WTC11 (cell line): ENCODE results near the gene FOXF2.

Source experiments
- CTCF ChIP-seq: fragments of 200-600 bp; IDR thresholded peaks from 2 replicates; pipeline ENCODE4 v1.8.0; 2022; ENCODE audit warnings: antibody characterized with exemption
- ETV6 ChIP-seq: sonication (generic); formaldehyde crosslinking; IDR thresholded peaks from 2 replicates; pipeline ENCODE4 v1.8.1; 2022; ENCODE audit warnings: mild to moderate bottlenecking, missing genetic modification reagents
- NFYB ChIP-seq: sonication (generic); formaldehyde crosslinking; conservative IDR thresholded peaks from 2 replicates; pipeline ENCODE4 v1.8.0; 2022; ENCODE audit warnings: low read depth, missing genetic modification reagents
- TP53 ChIP-seq: sonication (generic); formaldehyde crosslinking; IDR thresholded peaks from 2 replicates; pipeline ENCODE4 v1.8.1; 2023; ENCODE audit warnings: mild to moderate bottlenecking, missing genetic modification reagents
- TF ChIP-seq, protein P1 (sequence below): sonication (generic); formaldehyde crosslinking; IDR thresholded peaks from 2 replicates; pipeline ENCODE4 v1.8.0; 2022; ENCODE audit warnings: mild to moderate bottlenecking, missing genetic modification reagents
- TF ChIP-seq, protein P2 (sequence below): sonication (generic); formaldehyde crosslinking; IDR thresholded peaks from 2 replicates; pipeline ENCODE4 v1.8.0; 2022; ENCODE audit warnings: mild to moderate bottlenecking, missing genetic modification reagents

GRCh38 chr6:1363729-1364572 is 25.4 kb upstream of the FOXF2 start:
- TF ChIP-seq, protein P1, sequence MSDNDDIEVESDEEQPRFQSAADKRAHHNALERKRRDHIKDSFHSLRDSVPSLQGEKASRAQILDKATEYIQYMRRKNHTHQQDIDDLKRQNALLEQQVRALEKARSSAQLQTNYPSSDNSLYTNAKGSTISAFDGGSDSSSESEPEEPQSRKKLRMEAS (CRISPR knock-in tag): no peak
- TF ChIP-seq CTCF (no peak), ETV6 (CRISPR knock-in tag) (no peak), TP53 (CRISPR knock-in tag) (no peak), NFYB (CRISPR knock-in tag) (no peak)
- TF ChIP-seq, protein P2, sequence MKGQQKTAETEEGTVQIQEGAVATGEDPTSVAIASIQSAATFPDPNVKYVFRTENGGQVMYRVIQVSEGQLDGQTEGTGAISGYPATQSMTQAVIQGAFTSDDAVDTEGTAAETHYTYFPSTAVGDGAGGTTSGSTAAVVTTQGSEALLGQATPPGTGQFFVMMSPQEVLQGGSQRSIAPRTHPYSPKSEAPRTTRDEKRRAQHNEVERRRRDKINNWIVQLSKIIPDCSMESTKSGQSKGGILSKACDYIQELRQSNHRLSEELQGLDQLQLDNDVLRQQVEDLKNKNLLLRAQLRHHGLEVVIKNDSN (CRISPR knock-in tag): no peak
